SKM-1 (cell line): Measurements from ENCODE around the gene MAN1C1.

ENCODE experiments used
- DNase-seq: peaks from one replicate; lab custom pipeline; 2025; ENCODE audit not compliant: unreplicated experiment; lab: John Stamatoyannopoulos, UW

MAN1C1 gene

DNA sequence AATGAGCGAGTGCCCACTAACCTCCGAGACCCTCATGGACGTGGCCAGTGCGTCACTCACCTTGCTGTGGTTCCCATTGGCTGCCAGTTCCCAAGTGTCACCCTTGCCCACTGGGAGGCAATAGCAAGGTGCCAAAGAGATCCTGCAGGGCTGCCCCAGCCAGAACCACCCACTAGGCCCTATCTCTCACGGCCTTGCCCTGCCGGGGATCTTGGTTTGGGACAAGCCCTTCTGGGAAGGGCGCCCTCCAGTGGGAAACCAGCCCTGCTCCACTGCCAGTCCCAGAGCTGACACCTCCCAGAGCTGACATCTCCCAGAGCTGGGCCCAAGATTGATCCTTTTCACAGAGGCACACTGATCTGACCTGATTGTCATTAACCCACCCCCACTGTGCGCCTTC is 181.3 kb downstream of the MAN1C1 start:
- DNase-seq, result no peak

DNA sequence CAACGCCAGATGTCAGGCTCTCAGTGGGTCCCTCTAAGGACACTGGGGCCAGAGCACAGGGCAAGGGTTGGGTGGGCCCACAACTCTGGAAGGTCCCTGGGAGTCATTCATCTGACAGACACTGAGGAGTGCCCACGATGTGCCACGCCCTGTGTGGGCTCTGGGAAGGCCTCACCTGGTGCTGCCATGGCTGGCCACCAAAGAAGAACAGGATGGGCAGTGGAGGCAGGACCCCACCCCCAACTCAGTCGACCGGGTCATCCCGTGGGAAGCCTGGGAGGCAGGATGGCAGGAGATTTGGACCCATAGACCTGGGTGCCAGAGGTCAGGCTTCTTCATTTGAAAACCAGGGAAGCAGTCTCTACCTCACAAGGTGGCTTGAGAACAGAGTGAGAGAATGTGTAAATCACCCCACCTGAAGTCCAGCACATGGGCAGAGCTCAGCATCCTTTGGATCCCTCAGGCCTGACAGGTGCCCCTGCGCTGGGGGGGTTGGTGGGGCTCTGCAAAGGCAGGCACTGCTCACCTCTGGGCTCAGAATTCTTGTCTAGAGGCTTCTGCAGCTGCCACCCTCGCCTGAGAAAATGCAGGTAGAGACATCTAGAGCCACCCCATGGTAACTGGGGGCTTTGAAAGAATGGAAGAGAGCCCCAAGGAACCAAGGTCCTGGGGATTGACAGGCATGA is 182.2 kb downstream of the MAN1C1 start:
- no peak for DNase-seq

- no peak for DNase-seq
Measured at GRCh38 chr1:25799352-25799934, 182.9 kb downstream of the MAN1C1 start.

- DNase-seq, result no peak
Measured at GRCh38 chr1:25799935-25800702, 183.5 kb downstream of the MAN1C1 start, which contains the start of gene SELENON. Gene SELENON, plus strand, starts transcription at chr1:25800193. Its CDS starts 38 bp downstream, at chr1:25800231.

DNA sequence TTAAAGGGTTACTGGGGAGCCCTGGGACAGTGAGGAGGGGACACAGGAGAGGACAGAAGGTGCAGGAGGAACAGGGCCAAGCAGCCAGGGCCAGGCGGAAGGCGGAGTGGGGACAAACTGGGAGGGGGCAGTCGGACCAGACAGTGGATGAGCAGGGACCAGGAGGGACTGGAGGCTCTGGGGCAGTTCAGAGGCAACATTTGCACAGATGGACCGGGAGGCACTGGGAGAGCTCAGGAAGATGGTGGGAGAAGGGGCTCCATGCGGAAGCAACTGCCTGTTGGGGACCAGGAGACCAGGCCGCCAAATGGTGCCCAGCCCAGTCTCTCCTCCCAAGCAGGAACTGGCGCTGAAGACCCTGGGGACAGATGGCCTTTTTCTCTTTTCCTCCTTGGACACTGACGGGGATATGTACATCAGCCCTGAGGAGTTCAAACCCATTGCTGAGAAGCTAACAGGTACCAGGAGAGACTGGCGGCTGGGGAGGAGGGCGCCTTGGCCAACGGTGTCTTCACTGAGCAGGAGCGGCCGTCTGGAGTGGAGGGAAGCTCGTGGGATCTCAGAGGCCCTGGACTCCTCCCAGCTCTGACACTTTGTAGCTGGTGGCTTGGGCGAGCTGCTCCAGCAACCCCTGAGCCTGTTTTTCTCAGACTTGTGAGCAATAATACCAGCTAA is 184.2 kb downstream of the MAN1C1 start:
- DNase-seq, result no peak

DNA sequence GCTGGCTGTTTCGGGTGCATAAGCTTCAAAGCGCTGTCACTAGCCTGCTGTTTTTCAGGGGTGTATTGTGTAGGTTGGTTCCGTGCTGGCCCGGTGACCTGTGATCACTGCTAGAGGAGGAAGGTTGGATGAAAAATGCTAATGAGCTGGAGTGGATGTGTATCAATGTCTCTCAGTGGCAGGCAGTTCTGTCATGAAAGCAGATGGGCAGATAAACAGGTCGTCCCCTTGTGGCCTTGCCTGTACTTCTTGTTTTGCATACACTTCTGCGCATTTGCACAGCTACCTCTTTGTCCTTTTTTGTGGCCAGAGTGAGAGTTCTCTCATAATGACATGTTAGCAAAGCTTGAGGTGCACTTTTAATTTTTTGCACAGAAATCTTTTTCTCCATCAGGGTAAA is 186.3 kb downstream of the MAN1C1 start:
- no peak for DNase-seq

- DNase-seq, result no peak
Measured at GRCh38 chr1:25803368-25803767, 186.8 kb downstream of the MAN1C1 start.

DNA sequence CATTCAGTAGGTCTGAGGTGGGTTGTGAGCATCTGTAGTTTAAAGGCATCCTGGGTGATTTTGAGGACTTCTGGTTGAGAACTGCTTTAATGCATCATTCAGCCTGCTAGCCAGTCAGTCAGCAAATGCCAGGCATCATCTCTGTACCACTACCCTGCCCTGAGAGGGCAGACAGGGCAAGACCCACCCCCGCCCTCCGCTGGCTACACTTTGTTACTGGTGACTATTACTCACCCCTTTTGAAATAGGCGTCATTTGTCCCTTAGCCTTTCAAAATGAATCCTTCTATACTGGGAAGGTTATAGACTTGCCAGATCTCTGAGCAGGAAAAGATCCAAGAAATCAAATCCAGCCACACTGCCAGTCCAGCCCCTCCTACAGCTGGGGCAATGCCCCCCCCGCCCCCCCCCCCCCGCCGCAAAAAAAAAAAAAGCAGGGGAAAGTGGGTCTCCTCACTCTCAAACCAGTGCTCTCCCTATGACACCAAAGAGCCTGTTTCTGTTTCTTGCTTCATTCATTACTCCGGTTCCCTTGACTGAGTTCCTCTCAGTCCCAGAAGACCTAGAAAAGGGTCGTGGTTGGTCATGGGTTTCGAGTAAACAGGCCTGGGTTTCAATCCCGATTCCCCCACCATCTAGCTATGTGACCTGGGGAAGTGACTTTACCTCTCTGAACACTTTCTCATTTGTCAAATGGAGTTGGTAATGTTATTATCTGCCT is 187.8 kb downstream of the MAN1C1 start:
- no peak for DNase-seq

- no peak for DNase-seq
Measured at GRCh38 chr1:25804964-25805862, 188.6 kb downstream of the MAN1C1 start.

GRCh38 chr1:25805863-25806225 is 189.3 kb downstream of the MAN1C1 start:
- DNase-seq, result no peak

GRCh38 chr1:25806418-25806817 is 189.8 kb downstream of the MAN1C1 start:
- DNase-seq, result no peak

- DNase-seq, result no peak
Measured at GRCh38 chr1:25807480-25808390, 191.1 kb downstream of the MAN1C1 start.

GRCh38 chr1:25808481-25809244 is 192.1 kb downstream of the MAN1C1 start:
- DNase-seq, result no peak

DNA sequence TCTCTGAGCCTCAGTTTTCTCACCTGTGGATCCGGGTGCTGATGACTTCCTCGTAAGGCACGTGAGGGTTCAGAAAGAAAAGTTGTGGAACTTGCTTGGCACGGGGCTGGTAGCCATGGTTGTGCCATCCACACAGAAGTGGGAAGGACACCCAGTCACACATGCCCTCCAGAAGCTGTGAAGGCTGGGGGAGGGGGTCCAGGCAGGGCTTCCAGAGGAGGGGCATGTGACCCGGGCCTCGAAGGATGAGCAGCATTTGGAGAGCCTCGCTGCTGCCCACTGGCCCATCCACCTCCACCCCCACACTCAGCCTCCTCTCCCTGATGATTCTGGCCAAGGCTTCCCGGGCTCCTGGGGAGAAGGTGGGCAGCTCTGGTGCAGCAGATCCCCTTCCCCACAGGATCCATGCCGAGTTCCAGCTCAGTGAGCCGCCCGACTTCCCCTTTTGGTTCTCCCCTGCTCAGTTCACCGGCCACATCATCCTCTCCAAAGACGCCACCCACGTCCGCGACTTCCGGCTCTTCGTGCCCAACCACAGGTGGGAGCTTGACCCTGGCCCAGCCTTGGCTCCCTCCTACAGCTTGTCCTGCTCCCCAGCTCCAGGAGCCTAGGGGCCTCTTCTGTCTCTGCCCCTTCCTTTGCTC is 192.8 kb downstream of the MAN1C1 start:
- DNase-seq, result no peak

DNA sequence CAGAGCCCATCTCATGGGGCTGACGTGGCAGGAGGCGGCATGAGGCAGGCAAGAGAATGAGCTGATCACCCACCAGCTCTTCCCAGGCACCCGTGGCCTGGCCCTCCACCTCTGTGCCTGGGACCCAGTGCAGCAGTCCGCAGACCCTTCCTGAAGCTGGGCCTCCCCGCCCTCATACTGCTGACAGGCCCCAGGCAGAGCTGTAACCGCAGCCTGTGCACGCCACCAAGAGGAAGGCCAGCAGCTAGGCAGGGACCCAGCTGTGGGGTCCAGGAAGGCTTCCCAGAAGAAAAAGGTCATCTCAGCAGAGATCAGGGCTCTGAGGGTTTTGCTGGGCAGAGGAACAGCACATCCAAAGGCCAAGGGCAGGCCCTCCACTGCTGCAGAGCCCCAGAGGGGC is 193.3 kb downstream of the MAN1C1 start:
- DNase-seq, result no peak

- peak; percentile 23 for DNase-seq
Measured at GRCh38 chr1:25810341-25811299, 194.0 kb downstream of the MAN1C1 start.
